ENCODE data around the gene TTC31. TPM values are rescaled to one million over a fixed set of nuclear protein-coding genes. Genes with fewer than 3 reads are reported as not detected.

Gene TTC31
- total RNA-seq, 1 donor from 2014 or later: 12.3 TPM

Other genes with a start within 250 kb of the TTC31 start
- gene SLC4A5, start 139.7 kb upstream of the TTC31 start, total RNA-seq: 0.38 TPM in 1 of 2 replicates, not detected in the other
- gene DCTN1, start 102.8 kb upstream of the TTC31 start, total RNA-seq: 101 and 183 TPM in 2 replicates
- 0.13 and 0.16 TPM in 2 replicates for gene C2orf81, start 61.5 kb upstream of the TTC31 start, total RNA-seq
- gene WDR54, start 61.4 kb upstream of the TTC31 start, total RNA-seq: 23.2 and 38.9 TPM in 2 replicates
- 3.2 and 30.9 TPM in 2 replicates for gene RTKN, start 41.1 kb upstream of the TTC31 start, total RNA-seq
- 6.6 and 11.4 TPM in 2 replicates for gene INO80B, start 28.0 kb upstream of the TTC31 start, total RNA-seq
- gene WBP1, start 24.6 kb upstream of the TTC31 start, total RNA-seq: 25.9 and 49.3 TPM in 2 replicates
- 46.6 and 63.2 TPM in 2 replicates for gene MOGS, start 17.7 kb upstream of the TTC31 start, total RNA-seq
- 36.4 and 43.2 TPM in 2 replicates for gene MRPL53, start 10.4 kb upstream of the TTC31 start, total RNA-seq
- 12.6 and 21.5 TPM in 2 replicates for gene CCDC142, start 83 bp upstream of the TTC31 start, total RNA-seq
- gene LBX2, start 16.5 kb downstream of the TTC31 start, total RNA-seq: 1.3 and 1.9 TPM in 2 replicates
- 9.7 and 12.0 TPM in 2 replicates for gene PCGF1, start 24.6 kb downstream of the TTC31 start, total RNA-seq
- not detected in 2 replicates for gene TLX2, start 31.4 kb downstream of the TTC31 start, total RNA-seq
- gene DQX1, start 43.1 kb downstream of the TTC31 start, total RNA-seq: 0.16 TPM in 1 of 2 replicates, not detected in the other
- gene AUP1, start 46.6 kb downstream of the TTC31 start, total RNA-seq: 92.4 and 104 TPM in 2 replicates
- 38.4 and 43.9 TPM in 2 replicates for gene HTRA2, start 46.9 kb downstream of the TTC31 start, total RNA-seq
- 1.4 and 1.8 TPM in 2 replicates for gene LOXL3, start 70.9 kb downstream of the TTC31 start, total RNA-seq
- 14.4 and 18.3 TPM in 2 replicates for gene DOK1, start 71.6 kb downstream of the TTC31 start, total RNA-seq
- gene M1AP, start 165.2 kb downstream of the TTC31 start, total RNA-seq: not detected in 2 replicates
- gene SEMA4F, start 171.2 kb downstream of the TTC31 start, total RNA-seq: 2.3 and 7.0 TPM in 2 replicates

Measured in bladder microvascular endothelial cell (primary cell).